ENCODE data around the gene ASXL2. TPM values are rescaled to one million over a fixed set of nuclear protein-coding genes. Genes with fewer than 3 reads are reported as not detected.

The ASXL2 gene
- total RNA-seq, 1 donor from 2014 or later, result 3.3 TPM

DNA sequence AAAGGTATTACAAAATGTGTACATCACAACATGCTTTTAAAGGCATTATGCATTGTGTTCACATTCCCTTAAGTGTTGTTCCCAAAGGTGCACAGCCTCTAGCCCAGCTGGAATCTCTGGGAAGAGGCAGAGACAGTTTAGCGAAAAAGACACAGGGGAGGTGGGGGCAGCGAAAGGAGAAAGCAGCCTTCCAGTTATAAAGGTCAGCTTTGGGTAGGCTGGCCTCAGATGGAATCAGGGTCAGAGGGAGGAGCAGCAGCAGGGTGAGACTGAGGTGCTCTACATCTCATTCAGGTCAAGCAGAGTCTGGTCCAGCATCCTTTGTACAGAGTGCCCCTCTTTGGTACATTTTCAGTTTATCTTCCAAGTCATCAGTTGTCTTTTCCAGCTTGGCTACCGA lies 68.6 kb downstream of the ASXL2 start:
- no peak for DNase-seq (ENCODE audit: low spot score in 2 of 2)
- FAIRE-seq, result no peak

DNA sequence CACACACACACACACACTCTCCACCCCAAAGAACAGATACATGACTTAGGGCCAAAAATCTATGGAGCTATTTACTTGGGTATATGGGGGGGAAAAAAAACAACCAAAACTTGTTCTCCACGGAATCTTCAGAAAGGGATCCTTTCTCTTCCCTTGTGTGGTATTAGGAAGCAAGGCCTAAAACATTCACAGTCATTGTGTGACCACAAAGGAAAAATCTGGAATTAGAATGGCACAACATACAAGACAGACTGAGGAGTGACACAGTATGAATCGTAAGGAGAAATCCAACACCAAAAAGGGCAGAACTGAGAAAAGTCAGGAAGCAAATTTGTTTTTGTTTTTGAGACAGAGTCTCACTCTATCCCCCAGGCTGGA lies 70.3 kb downstream of the ASXL2 start:
- DNase-seq (ENCODE audit: low spot score in 2 of 2), result no peak
- FAIRE-seq, result no peak

DNA sequence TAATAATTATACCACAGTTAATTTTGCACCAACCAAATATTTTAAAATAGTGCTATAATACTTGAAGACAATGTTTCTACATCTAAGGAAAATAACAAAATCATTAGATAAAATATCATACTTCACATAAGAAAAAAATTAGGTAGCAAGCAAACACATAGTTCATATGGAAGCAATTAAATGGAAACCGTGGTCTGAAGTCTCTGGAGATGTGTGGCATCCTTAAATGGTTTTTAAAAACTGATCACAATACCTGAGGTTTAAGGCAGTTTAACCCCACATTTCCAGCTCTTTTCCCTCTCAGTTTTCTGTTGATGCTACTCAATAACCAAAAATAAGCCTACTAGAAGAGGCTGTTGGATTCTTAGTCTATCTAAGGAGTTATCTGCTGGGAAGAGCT lies 71.3 kb downstream of the ASXL2 start:
- FAIRE-seq (no peak), DNase-seq (ENCODE audit: low spot score in 2 of 2) (no peak)

DNA sequence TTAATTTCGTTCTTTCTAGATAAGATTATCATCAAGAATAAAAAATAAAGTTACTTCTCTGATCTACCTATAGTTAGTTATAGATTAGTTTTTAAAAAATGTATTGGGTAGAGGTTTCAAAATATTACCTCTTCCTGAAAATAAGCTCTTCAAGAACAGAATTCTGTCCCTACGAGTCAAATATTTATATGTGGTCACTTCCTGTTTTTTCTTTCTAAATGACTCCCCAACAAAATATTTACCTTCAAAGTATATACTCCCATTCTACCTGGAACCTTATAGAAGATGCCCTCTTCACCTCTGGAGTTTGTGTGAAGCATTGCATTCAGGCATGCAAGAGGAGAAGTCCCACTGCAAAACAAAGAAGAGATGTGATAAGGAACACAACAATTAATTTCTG lies 72.3 kb downstream of the ASXL2 start:
- DNase-seq (ENCODE audit: low spot score in 2 of 2), result no peak
- FAIRE-seq, result no peak

DNA sequence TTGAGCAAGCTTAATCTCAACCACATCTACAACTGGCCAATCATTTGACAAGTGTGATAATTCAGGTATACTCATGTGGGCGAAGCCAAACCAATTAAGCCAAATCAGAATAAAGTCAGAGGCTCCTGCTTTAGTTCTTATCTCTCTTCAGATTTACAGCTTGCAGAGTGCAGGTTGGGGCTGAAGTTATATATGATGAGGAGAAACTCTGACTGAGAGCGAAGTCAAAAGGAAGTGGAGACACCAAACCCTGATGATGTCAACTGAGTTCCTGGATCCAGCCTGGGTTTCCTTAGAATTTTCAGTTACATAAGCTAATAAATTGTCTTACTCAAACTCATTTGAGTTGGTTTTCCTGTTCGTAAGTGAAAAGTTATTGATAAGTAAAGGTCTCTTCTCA lies 73.9 kb downstream of the ASXL2 start:
- DNase-seq (ENCODE audit: low spot score in 2 of 2) (no peak), FAIRE-seq (no peak)

DNA sequence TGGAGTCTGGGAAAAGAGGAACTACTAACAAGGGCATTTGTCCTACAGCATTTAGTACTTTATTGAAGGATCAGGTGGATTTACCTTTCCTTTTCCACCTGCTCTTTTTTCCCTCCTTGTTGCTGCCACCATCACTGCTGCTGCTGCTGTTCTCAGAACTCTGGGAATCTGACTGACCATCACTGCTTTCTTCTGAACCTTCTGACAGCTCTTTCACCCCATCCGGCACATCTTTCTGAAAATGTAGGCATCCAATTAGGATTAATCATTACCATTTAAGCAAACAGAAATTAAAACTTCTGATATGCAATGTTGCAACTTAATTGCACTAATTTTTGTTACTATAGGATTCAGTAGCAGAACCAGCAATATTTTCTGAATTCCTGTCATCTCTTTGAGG lies 79.0 kb downstream of the ASXL2 start:
- DNase-seq (ENCODE audit: low spot score in 2 of 2) (no peak), FAIRE-seq (no peak)

DNA sequence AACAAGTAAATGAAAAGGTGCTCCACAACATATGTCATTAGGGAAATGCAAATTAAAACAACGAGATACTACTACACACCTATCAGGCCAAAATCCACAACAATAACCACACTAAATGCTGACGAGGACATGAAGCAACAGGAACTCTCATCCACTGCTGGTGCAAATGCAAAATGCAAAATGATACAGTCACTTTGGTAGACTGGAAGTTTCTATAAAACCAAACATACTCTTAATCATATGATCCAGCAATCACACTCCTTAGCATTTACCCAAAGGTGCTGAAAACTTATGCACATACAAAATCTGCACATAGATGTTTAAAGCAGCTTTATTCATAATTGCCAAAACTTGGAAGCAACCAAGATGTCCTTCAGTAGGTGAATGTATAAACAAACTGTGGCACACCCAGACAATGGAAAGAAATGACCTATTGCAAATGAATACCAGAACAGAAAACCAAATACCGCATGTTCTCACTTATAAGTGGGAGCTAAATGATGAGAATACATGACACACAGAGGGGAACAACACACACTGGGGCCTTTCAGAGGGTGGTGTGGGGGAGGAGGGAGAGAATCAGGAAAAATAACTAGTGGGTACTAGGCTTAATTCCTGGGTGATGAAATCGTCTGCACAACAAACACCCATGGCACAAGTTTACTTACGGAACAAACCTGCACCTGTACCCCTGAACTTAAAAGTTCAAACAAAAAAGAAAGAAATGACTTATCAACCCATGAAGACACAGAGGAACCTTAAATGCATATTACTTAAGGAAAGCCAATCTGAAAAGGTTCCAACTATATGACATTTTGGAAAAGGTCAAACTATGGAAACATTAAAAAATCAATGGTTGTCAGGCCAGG lies 80.4 kb downstream of the ASXL2 start:
- FAIRE-seq (no peak), DNase-seq (ENCODE audit: low spot score in 2 of 2) (no peak)

DNA sequence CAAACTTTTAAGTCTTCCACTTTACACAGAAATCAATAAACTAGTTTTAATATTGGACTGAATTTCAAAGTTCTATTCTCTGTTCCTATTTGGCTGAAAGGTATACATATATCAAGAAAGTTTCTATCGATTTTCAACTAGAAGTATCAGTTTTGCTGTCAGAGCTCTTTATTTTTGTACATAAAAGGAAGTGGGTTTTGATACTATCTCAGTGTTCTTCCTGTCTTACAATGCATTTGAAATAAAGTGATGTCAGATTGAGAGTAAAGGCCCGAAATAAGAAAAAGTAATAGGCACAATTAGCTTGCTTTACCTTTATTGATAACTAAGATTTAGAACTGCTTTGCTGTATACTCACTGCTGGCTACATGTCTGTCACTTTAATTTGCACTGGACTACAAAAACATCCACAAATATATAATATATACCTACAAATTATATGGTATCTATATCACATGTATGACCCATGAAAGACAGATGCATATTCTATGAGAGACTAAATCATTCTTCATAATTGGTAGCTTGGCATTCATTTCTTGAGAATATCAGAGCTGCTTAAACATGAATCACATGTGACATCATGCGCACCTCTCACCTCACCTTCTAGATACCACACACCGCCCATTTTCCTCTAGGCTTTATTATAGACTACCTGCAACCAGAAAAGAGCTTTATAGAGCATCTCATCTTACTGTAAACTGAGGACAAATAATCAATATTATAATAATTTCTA lies 83.6 kb downstream of the ASXL2 start:
- no peak for DNase-seq (ENCODE audit: low spot score in 2 of 2)
- FAIRE-seq, result no peak

DNA sequence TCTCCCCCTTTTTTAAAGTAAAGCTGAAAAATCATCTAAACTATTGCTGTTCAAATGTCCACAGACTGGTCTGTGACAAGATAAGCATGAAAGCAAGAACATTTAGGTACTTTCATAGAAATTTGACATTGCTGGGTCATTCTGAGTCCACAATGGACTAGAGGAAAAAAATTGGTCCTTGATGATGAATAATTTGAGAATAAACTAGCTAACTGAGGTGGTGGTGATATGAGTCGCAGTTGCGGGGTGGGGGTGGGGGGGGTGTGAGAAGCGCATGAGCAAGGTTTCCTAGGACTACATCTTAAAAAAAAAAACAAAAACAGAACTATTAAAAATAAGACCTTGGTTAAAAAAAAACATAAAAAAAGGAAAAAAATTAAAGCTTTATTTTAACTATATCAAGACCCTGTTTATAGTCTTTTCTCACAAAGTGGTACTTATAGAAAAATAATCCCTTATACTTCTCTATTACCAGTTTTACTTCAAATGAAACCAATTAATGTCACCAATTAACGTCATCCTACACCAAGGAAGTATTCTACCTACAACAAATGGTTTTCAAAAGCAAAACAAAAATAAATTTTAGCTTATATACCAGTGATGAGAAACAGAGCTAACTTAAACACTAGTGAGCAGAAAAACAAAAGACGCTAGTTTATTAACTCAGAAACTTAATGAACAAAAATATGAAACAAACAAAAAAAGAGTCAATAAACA lies 88.1 kb downstream of the ASXL2 start:
- DNase-seq (ENCODE audit: low spot score in 2 of 2) (no peak), FAIRE-seq (no peak)

DNA sequence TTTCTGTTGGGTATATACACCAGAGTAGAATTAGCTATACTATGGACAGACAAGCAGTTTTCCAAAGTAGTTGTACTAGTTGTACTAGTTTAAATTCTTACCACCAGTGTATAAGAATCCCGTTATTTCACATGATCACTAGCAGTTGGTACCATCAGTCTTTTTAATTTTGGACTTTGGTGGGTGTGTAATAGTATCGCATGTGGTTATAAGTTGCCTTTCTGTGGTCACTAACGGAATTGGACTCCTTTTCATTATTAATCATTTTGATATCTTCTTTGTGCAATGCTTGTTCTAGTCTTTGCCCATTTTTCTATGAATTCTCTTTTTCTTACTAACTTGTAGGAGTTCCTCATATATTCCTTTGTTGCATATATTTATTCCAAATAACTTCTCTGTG lies 89.8 kb downstream of the ASXL2 start:
- FAIRE-seq (no peak), DNase-seq (ENCODE audit: low spot score in 2 of 2) (no peak)

DNA sequence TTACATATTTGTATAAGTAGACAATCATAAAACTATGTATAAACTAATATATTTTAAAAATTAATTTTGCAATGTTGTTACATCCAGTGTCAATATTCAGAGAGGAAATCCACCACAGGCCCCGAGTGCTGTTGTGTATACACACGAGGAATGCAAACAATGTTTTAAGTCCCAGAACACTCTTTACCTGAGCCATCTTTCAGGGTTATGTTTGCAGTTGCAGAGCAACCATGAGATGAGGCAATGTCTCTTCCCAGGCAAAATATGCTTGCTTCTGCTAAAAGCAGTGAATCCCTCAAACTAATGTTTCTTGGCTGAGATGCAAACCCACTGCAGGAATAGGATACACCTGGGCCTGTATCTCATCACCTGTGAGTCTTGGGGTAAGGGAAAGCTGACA lies 91.3 kb downstream of the ASXL2 start:
- DNase-seq (ENCODE audit: low spot score in 2 of 2) (no peak), FAIRE-seq (no peak)

DNA sequence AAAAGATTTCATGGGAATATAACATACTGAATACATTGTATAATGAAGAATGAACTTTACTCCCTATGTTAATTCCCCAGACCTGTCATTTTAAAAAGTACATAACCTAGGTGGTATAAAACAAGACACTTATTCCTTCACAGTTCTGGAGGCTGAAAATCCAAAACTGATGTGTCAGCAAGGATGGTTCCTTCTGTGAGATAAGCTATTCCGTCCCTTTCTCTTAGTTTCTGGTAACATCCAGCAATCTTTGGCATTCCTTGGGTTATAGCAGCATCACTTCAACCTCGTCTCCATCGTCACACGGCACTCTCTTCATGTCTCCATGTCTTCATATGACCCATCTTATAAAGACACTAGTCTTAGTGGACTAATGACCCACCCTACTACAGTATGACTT lies 93.9 kb downstream of the ASXL2 start:
- DNase-seq (ENCODE audit: low spot score in 2 of 2) (no peak), FAIRE-seq (no peak)

DNA sequence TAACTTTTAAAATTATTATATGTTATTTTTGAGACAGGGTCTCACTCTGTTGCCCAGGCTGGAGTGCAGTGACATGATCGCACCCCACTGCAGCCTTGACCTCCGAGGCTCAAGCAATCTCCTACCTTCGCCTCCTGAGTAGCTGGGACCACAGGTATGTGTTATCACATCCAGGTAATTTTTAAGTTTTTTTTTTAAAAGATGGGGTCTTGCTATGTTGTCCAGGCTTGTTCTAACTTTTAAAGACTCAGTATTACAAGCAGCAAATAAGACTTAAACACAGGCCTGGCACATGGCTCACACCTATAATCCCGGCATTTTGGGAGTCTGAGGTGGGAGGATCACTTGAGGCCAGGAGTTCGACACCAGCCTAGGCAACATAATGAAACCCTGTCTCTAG lies 101.2 kb downstream of the ASXL2 start:
- FAIRE-seq (no peak), DNase-seq (ENCODE audit: low spot score in 2 of 2) (no peak)

DNA sequence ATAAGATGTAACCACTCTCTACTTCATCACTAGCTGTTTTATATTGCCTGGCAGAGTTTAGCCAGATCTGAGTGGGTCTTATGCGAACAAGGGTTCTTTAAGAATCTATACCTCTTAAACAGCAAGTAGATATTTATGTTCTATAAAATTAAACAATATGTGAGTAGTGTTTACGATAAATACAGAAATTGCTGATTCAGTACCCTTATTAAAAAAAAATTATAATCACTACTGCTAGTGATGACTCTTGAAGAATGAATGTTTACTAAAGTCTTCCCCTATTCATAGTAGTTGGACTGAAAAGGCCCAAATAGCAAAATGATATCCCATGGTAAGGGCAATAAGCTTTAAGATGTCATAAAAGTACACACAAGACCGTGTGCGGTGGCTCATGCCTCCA lies 106.2 kb downstream of the ASXL2 start:
- no peak for FAIRE-seq
- DNase-seq (ENCODE audit: low spot score in 2 of 2), result no peak

DNA sequence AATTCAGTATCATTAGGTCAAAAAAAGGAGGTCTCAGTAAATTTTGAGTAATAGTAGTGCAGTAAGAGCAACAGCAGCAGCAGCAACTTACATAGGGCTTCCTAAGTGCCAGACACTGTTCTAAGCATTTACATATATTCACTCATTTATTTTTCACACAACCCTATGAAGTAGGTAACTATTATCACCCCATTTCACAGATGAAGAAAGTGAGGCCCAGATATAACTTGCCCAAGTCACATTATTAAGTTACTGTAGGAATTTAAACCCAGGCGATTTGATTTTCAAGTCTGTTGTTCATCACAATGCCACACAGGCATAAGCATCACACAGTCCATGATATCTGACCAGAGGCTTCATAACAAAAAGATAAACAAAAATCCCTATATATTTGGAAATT lies 114.7 kb downstream of the ASXL2 start:
- FAIRE-seq, result no peak
- DNase-seq (ENCODE audit: low spot score in 2 of 2), result no peak

DNA sequence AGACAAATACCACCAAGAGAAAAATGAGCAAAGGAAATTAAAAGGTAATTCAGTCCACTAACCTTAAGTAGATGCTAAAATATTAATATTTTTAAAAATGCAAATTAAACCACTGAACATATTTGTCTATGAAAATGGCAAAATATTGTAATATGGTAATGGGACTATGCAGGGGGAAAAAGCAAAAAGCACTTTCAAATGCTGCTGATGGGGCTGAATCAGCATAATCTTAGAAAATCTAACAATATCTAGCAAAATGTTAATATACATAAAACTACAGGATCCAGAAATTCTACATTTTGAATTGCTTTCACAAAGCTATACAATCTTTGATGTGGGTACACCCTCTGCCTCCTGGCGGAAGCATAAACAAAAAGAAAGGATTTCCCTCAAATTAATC lies 118.0 kb downstream of the ASXL2 start:
- DNase-seq (ENCODE audit: low spot score in 2 of 2), result no peak
- FAIRE-seq, result no peak

DNA sequence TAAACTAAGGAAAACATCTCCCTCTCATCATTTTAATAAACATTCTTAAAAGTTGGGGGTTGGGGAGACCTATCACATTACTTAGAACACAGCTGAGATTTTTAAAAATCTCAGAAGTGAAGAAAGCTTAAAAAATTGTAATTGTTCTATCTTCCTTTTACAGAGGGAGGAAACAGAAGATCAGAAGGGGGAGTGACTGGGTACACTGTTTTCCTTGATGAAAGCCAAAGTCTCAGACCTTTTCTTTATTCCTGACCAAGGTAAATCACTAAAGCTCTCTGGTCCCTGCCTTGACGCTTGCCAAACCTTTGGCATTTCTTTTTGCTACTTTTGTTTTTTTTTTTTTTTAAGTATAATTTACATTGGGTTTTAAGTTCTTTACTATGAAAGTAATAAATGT lies 119.9 kb downstream of the ASXL2 start:
- FAIRE-seq (no peak), DNase-seq (ENCODE audit: low spot score in 2 of 2) (no peak)

DNA sequence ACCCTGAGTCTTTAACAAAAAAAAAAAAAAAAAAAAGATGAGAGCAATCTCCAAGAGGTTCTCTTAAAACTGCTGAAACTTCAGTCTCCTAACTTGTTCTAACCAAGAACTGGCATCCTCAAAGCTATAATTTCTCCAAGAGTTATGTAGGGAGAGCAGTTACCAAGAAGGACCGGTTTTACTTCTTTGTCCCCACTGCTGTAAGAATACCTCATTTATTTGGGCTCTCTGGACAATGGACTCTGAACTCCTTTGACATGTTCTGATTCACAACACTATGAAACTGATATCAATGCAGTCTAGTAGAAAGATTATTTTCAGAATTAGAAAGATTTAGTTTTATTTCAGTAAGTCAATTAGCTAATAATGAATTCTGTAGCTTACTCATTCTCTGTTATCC lies 120.4 kb downstream of the ASXL2 start:
- FAIRE-seq, result no peak
- DNase-seq (ENCODE audit: low spot score in 2 of 2), result no peak

DNA sequence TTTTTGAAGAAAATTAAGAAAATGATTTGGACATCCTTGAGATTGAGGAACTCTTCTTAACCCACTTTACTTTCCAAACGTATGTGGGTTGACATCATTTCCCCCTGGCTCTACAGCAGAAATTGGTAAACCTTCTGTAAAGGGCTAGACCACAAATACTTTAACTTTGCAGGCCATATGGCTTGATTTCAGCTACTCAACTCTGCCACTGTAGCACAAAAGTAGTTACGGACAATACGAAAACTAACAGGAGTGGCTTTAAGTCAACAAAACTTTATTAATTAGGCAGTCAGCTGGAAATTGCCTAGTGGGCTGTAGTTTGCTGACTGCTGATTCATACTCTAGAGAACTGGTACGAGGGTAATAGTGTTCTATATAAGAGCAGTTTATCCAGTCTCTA lies 121.8 kb downstream of the ASXL2 start:
- DNase-seq (ENCODE audit: low spot score in 2 of 2) (no peak), FAIRE-seq (no peak)

DNA sequence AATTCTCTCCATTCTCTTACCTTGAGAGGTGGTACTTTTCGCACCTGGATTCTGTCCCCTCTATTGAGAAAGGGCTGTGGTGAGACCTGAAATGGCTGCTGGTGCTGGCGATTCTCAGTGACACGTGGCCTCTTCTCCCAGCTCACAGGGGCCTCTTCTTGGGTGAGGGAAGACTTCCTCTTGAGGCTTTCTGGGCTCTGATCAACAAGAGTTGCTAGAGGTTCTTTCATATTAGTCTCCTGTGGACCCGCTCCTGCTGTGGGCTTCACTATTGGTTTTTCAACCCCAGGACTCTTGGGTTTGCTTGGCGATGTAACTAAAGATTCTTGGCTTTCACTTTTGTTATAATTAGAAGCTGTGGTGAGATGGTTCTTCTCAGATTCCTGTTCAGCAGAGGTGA lies 128.6 kb downstream of the ASXL2 start:
- FAIRE-seq, result no peak
- DNase-seq (ENCODE audit: low spot score in 2 of 2), result no peak

DNA sequence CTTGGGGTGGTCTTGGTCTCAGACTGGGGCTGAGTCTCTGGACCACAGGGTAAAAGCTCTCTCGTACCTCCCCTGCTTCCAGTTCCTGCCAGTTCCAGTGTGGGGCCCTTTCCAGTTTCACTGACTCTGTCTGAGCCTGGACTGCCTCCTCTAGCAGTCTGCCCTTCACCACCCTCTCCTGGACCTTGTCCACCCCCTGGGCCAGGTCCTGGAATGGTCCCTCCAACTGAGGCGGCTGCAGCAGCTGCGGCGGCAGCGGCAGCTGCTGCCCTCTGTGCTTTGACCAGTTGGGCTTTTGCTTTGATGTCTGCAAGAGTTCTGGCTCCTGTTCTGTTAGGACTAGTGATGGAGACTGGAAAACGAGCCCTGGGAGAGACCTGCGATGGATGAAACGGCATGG lies 134.2 kb downstream of the ASXL2 start:
- DNase-seq (ENCODE audit: low spot score in 2 of 2), result no peak
- no peak for FAIRE-seq

All from frontal cortex (tissue), 4 donors.